ENCODE data around the gene AP3B1.
A peak's percentile ranks its signal among the peaks of the same experiment; 100 is the strongest.
"Not testable (repeated sequence)": the region's sequence is repeated elsewhere in the genome, so short reads cannot be mapped to it uniquely, and the experiment has no call there.

The AP3B1 gene

GRCh38 chr5:78242001-78242400 is 52.5 kb downstream of the AP3B1 start:
- DNase-seq = no peak

- no peak for DNase-seq
Observed at GRCh38 chr5:78237911-78238310, 56.6 kb downstream of the AP3B1 start.

DNA sequence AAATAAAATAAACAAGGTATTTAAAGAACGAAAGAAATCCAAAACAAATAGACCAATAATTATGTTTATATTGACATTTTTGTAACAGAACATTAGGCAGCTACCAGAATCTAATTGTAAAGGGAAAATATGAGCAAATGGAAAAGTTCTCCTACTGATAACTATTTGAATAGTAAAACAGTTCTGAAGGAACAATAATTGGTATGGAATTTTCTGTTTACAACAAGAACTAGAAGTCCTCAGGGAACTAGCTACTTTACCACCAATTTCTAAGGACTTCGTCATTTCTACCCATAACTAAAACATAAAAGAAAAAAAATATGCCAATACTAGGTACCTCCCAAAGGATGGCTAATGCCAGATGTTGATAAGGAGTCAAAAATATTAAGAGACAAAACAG is 58.5 kb downstream of the AP3B1 start:
- DNase-seq = no peak

DNA sequence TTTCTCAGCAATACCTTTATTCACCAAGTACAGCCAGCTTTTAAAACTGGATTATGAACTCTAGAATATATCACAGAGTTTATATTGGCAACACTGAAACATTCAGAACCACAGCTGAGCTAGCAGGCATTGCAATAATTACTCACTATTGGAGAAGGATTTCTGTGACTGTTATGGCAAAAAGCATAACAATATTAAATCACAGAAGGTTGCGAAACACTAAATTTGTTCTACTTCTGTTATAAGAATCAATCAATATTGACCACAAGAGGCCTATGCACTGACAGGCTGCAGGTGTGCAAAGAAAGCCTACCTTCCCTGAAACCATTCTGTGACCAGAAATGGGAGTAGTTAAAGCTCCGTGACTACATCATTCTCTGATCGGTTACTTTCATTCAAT is 59.2 kb downstream of the AP3B1 start:
- DNase-seq = no peak

DNA sequence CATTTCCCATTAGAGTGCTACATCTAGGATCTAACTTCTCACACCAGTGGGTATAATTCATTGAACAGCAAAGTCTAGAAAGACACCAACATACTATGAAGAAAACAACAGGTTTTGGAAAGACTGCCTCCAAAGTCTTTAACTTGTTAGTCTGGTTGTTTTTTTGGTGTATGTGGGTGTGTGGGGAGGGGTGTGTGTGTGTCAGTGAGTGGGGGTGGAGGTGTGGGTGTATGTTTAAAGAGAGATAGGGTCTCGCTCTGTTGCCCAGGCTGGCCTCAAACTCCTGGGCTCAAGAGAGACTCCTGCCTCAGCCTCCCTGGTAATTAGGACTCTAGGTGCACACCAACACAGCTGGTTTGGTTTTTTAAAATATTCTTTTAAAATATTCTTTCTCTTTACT is 59.7 kb downstream of the AP3B1 start:
- DNase-seq = no peak

- no peak for DNase-seq
Observed at GRCh38 chr5:78232163-78232562, 62.3 kb downstream of the AP3B1 start.

GRCh38 chr5:78224358-78224757 is 70.1 kb downstream of the AP3B1 start:
- no peak for DNase-seq

GRCh38 chr5:78221964-78222451 is 72.5 kb downstream of the AP3B1 start:
- DNase-seq = peak; percentile 17

- no peak for DNase-seq
Observed at GRCh38 chr5:78221467-78221866, 73.0 kb downstream of the AP3B1 start.

DNA sequence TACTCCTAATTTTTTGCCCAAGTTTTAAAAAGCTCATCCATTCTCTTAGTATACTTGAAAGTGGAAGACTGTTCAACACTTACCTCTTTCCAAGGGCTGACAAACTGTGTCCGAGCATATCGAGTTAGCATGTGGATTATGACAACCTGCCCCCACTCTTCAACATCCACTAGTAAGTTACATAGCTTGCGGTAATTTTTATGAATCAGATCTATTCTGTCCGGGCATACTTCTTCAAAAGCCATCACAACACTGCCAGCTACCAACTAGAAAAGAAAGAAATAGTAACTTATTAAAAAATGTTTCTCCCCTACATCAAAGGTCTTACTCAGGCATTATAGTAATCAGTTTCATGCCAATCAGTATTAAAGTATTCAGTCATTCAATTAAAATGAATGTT is 78.5 kb downstream of the AP3B1 start:
- DNase-seq = no peak

- no peak for DNase-seq
Observed at GRCh38 chr5:78215565-78215964, 78.9 kb downstream of the AP3B1 start.

DNA sequence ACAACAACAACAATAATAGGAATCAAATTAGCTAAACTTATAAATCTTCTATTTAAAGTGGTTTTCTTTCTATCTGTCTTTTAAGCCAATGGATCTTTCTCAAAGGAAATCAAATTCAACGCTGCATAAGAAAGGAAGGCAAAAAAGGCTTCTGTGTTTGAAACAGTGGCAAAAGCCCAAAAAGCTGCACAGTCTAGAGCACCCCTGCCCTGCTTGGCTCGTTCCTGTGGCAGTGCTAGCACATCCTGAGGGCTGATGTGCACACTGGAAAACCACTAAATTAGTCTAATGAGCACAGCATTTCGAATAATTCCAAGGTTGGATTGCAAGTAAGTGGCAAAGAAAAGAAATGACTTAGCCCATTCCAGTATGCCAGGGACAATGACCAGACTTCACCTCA is 80.7 kb downstream of the AP3B1 start:
- no peak for DNase-seq

- no peak for DNase-seq
Observed at GRCh38 chr5:78211052-78211451, 83.4 kb downstream of the AP3B1 start.

DNA sequence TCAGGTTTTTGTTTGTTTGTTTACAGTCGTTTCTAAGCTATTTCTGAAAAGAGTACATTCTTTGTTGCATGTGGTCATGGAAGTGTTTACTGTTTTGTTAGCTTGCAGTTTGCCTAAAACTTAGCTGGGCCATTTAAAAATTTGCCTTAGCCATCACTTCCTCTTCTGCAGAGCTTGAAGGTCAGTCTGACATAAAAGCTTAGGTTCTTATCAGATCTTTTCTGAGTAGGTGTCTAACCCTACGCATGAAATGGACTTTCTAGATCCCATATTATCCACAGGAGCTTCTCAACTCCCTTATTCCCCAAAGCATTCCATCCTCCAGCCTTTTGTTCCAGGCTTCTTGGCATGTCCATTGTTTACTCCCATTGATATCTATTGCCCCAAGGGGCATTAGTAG is 90.3 kb downstream of the AP3B1 start:
- DNase-seq = no peak

DNA sequence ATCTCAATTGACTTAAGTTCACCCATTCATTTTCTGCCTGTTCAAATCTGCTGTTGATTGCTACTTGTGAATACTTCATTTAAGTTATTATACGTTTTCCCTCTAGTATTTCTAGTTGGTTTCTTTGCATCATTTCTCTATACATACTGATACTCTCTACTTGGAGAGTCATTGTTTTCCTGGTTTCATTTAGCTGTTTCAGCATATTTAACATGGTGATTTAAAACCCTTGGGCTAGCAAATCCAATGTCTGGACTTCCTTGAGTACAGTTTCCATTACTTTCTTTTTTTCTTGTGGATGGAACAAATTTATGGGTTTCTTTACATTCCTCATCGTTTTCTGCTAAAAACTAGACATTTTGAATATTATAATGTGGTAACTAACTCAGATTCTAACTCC is 90.7 kb downstream of the AP3B1 start:
- DNase-seq = no peak

GRCh38 chr5:78190402-78190801 is 104.1 kb downstream of the AP3B1 start:
- no peak for DNase-seq

GRCh38 chr5:78188681-78189080 is 105.8 kb downstream of the AP3B1 start:
- DNase-seq = not testable (repeated sequence)

DNA sequence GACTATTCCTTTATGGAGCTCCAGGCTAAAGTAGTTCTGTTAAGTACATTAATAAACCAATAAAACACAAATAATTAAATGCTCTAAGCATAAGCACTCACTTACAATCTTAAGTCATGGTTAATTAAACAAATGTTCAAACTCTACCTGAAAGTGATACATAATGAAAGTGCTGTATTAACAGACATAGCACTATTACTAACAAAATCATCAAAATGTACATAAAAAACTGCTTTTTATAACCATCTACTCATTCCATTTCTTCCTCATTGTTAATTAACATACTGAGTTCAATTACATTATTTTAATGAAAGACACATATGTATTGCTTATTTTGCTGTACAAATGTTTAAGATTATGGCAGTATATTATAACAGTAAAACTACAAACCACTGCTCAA is 107.3 kb downstream of the AP3B1 start:
- no peak for DNase-seq

DNA sequence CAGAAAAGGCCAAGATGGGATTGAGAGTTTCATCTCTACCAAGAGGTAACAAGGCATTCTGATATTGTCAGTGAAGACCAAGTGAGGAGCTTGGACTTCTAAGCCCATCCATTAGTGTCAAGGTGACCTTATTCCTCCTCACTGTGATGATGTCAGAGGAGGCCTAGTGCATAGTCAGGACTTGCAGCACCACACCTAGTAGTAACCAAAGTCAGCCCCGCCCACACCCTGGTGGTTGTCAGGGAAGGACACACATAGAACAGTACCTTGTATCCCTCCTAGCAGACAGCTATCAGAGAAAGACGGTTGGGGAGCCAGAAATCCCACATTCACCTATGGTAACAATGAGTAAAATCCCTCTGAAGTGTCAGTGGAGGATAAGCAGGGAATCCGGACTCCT is 111.7 kb downstream of the AP3B1 start:
- peak; percentile 10 for DNase-seq

- DNase-seq = no peak
Observed at GRCh38 chr5:78178356-78178755, 116.1 kb downstream of the AP3B1 start.

DNA sequence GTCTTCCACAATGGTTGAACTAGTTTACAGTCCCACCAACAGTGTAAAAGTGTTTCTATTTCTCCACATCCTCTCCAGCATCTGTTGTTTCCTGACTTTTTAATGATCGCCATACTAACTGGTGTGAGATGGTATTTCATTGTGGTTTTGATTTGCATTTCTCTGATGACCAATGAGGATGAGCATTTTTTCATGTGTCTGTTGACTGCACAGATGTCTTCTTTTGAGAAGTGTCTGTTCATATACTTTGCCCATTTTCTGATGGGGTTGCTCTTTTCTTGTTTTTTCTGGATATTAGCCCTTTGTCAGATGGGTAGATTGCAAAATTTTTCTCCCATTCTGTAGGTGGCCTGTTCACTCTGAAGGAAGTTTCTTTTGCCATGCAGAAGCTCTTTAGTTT is 124.2 kb downstream of the AP3B1 start:
- DNase-seq = not testable (repeated sequence)

- DNase-seq = peak; percentile 83
Observed at GRCh38 chr5:78162253-78162862, 132.1 kb downstream of the AP3B1 start.

DNA sequence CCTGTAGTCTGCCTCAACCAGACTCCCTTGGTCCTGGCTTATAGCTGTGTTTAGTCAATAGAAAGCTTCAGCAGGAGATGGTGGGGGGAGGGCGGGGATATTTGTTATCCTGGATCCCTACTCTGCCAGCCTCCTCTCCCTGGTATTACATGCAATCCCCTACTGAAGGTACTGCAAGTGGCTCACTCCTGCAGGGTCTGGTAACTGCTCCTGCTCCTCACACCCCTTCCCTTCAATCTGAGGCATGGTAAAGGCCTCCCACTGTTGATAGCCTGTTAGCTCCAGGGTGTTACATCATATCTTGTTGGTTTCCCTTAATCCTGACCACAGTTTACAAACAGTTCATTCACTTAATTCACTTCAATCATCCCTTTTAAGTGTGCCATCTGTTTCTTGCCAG is 137.5 kb downstream of the AP3B1 start:
- peak; percentile 81 for DNase-seq

GRCh38 chr5:78151594-78152271 is 142.8 kb downstream of the AP3B1 start:
- no peak for DNase-seq

- DNase-seq = no peak
Observed at GRCh38 chr5:78137290-78137689, 157.2 kb downstream of the AP3B1 start.
